ENCODE data around the gene CDC34. TPM values are rescaled to one million over a fixed set of nuclear protein-coding genes. Genes with fewer than 3 reads are reported as not detected.

CDC34 gene
- total and polyA plus RNA-seq, 9 of the 15 experiments (the other 6 are each of a cell fraction or from before 2014, with no cell fraction given) = 0.80 to 203 (median 65.5) TPM

DNA sequence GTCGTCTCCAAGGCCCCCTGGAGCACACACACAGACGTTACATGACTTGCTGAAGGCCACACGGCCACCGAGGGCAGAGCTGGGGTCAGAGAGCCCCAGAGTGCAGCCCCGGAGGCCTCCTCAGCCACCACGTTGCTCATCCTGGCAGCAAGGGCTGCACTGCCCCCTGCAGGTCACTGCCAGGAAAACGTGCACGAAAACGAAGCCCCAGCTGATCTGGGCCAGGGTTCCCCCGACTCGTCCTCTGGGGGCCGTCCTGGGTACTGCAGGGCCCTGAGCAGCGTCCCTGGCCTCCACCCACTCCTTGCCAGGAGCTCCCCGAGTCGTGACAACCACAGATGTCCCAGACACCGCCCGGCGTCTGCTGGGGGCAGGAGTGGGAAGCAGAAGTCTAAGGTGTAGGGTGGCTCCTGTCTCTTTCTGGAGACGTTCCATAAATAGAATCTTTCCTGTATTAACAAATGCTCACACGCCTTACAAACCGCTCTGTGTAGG, 20.9 kb upstream of the CDC34 start (continued):
- TF ChIP-seq DMBX1 (CRISPR knock-in tag; IDR thresholded peaks at IDR 0.05; ENCODE audit: borderline replicate concordance) = 0 out of 2 replicates have a peak, but pooled peaks have one; percentile 21
- peak; percentile 56; the same call in 1 of the 2 replicates for TF ChIP-seq LCOR (CRISPR knock-in tag; IDR thresholded peaks at IDR 0.05)
- peak; percentile 76; the same call in 1 of the 2 replicates for TF ChIP-seq ZBTB7A (IDR thresholded peaks at IDR 0.05; ENCODE audit: borderline replicate concordance, control insufficient read depth, low read depth, low read length)
- TF ChIP-seq GTF2E2 (tag; IDR thresholded peaks at IDR 0.05) = peak; percentile 54; the same call in 1 of the 2 replicates
- TF ChIP-seq CBX5 (IDR thresholded peaks at IDR 0.05; ENCODE audit: borderline replicate concordance, low read depth) = peak; percentile 53; the same call in 1 of the 2 replicates
- TF ChIP-seq, protein P1, sequence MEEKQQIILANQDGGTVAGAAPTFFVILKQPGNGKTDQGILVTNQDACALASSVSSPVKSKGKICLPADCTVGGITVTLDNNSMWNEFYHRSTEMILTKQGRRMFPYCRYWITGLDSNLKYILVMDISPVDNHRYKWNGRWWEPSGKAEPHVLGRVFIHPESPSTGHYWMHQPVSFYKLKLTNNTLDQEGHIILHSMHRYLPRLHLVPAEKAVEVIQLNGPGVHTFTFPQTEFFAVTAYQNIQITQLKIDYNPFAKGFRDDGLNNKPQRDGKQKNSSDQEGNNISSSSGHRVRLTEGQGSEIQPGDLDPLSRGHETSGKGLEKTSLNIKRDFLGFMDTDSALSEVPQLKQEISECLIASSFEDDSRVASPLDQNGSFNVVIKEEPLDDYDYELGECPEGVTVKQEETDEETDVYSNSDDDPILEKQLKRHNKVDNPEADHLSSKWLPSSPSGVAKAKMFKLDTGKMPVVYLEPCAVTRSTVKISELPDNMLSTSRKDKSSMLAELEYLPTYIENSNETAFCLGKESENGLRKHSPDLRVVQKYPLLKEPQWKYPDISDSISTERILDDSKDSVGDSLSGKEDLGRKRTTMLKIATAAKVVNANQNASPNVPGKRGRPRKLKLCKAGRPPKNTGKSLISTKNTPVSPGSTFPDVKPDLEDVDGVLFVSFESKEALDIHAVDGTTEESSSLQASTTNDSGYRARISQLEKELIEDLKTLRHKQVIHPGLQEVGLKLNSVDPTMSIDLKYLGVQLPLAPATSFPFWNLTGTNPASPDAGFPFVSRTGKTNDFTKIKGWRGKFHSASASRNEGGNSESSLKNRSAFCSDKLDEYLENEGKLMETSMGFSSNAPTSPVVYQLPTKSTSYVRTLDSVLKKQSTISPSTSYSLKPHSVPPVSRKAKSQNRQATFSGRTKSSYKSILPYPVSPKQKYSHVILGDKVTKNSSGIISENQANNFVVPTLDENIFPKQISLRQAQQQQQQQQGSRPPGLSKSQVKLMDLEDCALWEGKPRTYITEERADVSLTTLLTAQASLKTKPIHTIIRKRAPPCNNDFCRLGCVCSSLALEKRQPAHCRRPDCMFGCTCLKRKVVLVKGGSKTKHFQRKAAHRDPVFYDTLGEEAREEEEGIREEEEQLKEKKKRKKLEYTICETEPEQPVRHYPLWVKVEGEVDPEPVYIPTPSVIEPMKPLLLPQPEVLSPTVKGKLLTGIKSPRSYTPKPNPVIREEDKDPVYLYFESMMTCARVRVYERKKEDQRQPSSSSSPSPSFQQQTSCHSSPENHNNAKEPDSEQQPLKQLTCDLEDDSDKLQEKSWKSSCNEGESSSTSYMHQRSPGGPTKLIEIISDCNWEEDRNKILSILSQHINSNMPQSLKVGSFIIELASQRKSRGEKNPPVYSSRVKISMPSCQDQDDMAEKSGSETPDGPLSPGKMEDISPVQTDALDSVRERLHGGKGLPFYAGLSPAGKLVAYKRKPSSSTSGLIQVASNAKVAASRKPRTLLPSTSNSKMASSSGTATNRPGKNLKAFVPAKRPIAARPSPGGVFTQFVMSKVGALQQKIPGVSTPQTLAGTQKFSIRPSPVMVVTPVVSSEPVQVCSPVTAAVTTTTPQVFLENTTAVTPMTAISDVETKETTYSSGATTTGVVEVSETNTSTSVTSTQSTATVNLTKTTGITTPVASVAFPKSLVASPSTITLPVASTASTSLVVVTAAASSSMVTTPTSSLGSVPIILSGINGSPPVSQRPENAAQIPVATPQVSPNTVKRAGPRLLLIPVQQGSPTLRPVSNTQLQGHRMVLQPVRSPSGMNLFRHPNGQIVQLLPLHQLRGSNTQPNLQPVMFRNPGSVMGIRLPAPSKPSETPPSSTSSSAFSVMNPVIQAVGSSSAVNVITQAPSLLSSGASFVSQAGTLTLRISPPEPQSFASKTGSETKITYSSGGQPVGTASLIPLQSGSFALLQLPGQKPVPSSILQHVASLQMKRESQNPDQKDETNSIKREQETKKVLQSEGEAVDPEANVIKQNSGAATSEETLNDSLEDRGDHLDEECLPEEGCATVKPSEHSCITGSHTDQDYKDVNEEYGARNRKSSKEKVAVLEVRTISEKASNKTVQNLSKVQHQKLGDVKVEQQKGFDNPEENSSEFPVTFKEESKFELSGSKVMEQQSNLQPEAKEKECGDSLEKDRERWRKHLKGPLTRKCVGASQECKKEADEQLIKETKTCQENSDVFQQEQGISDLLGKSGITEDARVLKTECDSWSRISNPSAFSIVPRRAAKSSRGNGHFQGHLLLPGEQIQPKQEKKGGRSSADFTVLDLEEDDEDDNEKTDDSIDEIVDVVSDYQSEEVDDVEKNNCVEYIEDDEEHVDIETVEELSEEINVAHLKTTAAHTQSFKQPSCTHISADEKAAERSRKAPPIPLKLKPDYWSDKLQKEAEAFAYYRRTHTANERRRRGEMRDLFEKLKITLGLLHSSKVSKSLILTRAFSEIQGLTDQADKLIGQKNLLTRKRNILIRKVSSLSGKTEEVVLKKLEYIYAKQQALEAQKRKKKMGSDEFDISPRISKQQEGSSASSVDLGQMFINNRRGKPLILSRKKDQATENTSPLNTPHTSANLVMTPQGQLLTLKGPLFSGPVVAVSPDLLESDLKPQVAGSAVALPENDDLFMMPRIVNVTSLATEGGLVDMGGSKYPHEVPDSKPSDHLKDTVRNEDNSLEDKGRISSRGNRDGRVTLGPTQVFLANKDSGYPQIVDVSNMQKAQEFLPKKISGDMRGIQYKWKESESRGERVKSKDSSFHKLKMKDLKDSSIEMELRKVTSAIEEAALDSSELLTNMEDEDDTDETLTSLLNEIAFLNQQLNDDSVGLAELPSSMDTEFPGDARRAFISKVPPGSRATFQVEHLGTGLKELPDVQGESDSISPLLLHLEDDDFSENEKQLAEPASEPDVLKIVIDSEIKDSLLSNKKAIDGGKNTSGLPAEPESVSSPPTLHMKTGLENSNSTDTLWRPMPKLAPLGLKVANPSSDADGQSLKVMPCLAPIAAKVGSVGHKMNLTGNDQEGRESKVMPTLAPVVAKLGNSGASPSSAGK (IDR thresholded peaks at IDR 0.05) = peak; percentile 78
- TF ChIP-seq CBX3 (IDR thresholded peaks at IDR 0.05; ENCODE audit: borderline replicate concordance in 1 of 2, low read length in 2 of 2) = peak in 1 of 2 experiments; percentile 88; a peak in 1 of 3 replicates
- no peak for TF ChIP-seq STAT5B (CRISPR knock-in tag; IDR thresholded peaks at IDR 0.05)
- TF ChIP-seq RNF2 (IDR thresholded peaks at IDR 0.05) = no peak
- TF ChIP-seq, protein P2, sequence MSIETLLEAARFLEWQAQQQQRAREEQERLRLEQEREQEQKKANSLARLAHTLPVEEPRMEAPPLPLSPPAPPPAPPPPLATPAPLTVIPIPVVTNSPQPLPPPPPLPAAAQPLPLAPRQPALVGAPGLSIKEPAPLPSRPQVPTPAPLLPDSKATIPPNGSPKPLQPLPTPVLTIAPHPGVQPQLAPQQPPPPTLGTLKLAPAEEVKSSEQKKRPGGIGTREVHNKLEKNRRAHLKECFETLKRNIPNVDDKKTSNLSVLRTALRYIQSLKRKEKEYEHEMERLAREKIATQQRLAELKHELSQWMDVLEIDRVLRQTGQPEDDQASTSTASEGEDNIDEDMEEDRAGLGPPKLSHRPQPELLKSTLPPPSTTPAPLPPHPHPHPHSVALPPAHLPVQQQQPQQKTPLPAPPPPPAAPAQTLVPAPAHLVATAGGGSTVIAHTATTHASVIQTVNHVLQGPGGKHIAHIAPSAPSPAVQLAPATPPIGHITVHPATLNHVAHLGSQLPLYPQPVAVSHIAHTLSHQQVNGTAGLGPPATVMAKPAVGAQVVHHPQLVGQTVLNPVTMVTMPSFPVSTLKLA (conservative IDR thresholded peaks at IDR 0.05) = peak; percentile 74 to 85

Measured in K562 (cell line).